T-helper 9 cell (primary cell): ENCODE data around the gene RUFY2.
"Not testable (repeated sequence)": the region's sequence is repeated elsewhere in the genome, so short reads cannot be mapped to it uniquely, and the experiment has no call there.

Experiments used
- DNase-seq: peaks from one replicate; pipeline ENCODE4 v3.0.0-alpha.2; 2020

The RUFY2 gene

DNA sequence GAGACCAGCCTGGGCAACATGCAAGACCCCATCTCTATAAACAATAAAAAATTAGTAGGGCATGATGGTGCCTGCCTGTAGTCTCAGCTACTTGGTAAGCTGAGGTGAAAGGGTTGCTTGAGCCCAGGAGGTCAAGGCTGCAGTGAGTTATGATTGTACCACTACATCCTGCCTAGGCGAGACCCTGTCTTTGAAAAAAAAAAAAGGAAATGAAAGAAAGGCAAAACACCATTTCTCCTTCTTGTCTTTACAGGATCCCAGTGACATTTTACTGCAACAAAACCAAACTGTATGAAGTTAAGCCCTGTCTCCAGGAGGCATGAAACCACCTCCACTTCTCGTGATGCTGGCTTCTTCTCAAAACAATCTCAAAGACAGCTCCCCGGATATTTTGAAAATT is 44.5 kb downstream of the RUFY2 start:
- DNase-seq = no peak

DNA sequence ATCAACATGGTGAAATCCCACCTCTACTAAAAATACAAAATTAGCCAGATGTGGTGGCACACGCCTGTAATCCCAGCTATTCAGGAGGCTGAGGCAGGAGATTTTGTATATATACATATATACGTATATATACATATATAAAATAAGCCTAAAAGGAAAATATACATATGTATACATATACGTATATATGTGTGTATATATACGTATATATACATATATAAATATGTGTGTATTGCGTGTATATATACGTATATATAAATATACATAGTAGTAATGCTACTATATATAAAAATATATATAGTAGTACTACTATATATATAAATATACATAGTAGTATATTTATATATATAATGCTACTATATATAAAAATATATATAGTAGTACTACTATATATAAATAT is 47.9 kb downstream of the RUFY2 start:
- no peak for DNase-seq

DNA sequence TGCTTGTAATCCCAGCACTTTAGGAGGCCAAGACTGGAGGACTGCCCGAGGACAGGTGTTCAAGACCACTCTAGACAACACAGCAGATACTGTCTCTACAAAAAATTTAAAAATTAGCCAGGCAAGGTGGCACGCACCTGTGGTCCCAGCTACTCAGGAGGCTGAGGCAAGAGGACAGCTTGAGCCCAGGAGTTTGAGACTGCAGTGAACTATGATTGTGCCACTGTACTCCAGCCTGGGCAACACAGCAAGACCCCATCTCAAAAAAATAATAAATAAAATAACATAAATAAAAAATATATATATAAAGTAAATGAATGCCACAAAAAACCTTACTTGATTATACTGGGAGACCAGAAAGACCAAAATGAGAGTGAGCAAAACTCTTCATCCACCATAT is 53.5 kb downstream of the RUFY2 start:
- no peak for DNase-seq

DNA sequence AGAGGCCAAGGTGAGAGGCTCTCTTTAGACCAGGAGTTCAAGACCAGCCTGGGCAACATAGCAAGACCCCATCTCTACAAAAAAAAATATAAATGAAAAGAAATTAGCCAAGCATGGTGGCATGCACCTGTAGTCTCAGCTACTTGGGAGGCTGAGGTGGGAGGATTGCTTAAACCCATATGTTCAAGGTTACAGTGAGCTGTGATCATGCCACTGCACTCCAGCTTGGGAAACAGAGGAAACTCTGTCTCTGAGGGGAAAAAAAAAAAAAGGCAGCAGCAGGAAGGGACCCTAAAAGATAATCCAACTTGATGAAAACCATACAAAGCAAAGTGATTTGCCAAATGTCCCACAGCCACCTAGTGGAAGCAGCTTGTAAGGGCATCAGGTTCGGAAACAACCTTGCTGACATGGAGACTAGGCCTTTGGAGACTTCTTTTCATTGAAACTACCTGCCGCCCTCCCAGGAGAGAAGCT is 58.8 kb downstream of the RUFY2 start:
- peak; percentile 26 for DNase-seq

DNA sequence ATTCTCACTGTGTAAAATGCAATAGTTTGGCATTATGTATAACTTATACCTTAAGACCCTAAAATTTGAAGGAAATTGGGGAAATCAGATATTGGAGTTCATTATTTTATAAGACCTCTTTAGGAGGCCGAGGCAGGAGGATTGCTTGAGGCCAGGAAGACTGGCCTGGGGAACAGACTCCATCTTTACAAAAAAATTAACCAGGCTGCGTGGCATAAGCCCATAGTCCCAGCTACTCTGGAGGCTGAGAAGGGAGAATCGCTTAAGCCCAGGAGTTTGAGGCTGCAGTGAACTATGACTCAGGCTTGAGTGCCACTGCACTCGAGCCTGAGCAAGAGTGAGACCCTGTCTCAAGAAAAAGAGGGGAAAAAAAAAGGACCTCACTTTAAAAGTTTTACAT is 60.3 kb downstream of the RUFY2 start:
- no peak for DNase-seq

DNA sequence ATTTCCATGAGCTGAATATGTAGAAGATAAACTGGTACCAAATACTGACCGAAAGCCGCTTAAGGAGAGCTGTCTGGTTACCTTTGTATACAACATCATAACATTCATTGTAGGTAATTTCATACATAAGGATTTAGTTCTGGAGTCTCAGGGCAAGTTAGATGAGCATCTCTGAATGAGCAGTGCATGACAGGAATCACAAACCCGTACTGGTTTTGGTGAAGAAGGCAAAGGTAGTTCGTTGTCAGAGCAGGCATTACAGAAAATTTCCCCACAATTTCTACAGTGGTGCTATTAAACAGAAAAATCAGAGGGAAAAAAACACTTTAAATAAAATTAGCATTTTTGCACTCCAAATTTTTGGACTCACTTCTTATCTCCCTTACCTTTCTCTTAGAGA is 61.5 kb downstream of the RUFY2 start:
- no peak for DNase-seq

DNA sequence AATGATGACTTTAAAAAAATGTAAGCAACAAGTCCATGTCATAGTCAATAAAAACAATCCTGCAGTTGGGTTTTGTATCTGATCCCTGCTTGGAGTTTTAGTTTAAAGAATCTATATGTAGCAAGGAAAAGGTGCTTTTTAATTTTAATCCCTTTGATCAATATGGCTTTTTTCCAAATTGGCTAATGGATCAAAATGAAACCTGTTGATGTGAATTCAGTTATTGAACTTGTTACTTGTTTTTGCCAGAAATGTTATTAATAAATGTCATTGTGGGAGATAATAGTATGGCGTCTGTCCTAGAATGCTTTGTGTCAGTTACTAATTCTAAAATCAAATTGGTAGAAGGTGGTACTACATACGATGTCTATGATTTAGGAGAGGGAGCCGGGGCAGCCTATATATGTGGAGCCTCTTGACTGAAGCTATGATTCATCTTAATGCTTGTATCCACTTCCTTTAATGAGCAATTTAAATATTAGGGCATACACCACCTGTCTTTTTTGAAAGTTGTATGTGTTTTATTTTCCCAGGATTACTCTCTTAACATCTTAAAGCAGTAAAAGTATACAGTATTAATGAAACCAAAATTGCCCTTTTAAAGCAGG is 64.1 kb downstream of the RUFY2 start:
- no peak for DNase-seq

DNA sequence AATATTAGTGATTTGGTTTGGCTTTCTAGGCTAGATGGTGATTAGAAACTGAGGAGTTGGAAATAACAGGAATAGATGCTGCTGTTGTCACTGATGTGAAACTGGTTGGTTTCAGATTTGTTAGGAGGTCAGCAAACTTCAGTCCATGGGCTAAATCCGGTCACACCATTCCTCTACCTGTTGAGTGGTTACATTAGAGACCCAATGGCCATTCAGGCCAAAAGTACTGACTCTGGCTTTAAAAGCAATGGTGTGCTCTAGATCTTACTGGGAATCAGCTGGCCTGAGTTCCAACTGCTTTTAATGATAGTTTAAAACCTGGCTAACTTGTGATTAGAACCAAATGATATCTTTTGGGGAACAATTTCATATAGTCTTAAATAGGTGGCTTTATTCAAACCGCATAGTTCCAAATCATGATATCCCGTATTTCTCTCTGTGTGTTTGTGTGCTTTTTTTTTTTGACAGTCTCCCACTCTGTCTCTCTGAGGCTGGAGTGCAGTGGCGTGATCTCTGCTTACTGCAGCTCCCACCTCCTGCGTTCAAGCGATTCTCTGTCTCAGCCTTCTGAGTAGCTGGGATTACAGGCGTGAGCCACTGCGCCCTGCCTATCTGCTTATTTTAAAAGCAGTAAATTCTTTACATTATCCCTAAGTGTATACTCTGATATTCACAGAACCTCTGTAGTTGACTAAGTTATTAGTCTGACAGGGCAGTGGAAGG is 66.6 kb downstream of the RUFY2 start:
- DNase-seq = no peak

DNA sequence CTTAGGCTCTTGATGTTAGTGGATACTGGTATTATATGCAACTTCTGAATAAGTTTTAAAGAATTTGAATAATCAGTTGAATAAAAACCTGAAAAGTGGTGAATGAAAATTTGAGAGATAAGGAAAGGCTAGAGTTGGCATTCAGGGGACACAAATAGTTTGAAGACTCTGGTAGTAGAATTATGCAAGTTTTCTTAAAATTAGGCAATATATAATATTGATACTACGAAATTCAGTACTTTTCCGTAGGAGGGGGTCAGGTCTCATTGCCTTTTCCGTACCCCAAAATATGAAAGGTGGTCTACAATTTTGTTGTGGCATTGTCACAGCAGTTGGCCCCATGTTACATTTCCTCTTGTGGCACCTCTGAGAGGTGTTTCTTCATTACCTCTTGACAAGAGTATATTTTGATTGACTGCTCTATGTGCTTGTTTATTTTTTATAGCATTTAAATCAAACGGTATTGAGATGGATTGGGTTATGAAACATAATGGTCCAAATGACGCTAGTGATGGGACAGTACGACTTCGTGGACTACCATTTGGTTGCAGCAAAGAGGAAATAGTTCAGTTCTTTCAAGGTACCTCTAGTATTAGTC is 70.2 kb downstream of the RUFY2 start:
- no peak for DNase-seq

DNA sequence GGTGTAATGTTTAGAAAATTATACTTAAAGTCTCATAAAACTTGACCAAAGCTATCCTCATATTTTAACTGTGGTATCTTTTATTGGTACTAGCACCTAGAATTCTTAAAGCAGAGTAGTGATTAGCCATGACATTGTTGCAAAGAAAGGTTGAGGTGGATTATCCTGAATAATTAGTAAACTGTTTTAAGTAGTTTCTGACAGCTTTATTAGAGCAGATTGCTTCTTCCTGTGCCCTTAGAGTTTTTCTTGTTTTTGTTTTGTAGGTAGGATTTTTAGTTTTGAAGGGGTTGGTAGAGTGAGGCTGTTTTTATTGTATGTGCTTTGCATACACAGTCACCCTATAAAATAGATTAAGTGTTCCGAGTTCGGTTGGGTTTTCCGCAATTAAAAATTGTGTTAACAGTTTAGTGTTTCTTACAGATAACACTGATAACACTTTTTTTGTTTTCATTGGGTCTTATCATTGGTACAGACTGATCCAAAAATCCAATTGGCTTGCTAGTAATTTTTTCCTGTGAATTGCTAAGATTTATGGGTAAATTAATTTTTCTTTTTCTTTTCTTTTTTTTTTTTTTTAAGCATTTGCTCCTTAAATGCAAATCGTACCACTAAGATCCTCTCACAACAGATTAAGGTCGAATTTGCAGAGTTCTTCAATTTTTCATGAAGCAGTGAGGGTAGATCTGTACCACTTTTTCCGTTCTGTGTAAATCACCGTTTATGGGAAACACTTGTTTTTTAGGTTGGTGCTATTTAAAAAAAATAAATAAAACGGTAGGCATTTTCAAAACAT is 72.2 kb downstream of the RUFY2 start:
- no peak for DNase-seq

DNA sequence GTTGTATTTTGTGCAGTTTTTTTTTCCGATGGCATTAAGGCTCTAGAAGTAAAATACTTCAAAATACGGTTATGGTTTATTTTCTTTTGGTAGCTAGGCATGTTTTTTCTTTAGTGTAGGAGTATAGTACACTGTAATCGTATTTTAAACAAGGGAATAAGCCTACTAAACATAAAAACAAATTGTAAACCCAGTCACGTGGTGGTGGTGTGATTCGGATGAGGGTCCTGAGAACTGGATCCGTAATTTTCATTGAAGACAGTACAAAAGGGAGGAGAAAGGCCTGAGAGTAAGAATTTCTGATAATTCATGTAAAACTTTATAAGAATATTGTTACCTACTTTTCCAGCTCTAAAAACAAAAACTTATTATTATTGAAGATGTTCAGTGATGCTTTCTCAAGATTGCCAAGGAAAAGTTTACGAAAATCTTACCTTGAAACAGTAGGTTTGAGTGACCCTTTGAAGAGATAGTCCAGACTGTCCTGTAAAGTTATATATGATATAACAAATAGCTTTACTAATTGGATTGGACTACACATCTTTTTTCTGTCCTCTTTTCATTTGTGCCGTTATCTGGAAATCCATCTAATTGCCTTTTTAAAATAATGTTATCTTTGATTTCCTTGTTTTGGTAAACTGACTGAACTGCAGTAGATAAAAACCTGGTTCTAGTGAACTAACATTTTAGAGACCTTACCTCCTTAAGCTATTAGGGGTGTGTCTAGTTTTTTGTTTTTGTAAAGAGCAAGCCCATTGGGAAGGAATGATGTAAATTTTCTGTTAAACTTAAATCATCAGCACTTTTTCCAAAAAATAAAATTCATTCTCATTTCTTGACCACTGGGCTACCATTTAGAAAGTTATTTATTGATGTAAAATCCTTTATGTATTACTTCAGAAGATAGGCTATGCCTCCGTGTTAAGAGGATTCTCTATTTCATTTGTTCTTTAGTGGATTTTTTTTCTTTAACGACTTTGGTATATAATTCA is 73.3 kb downstream of the RUFY2 start:
- DNase-seq = no peak

DNA sequence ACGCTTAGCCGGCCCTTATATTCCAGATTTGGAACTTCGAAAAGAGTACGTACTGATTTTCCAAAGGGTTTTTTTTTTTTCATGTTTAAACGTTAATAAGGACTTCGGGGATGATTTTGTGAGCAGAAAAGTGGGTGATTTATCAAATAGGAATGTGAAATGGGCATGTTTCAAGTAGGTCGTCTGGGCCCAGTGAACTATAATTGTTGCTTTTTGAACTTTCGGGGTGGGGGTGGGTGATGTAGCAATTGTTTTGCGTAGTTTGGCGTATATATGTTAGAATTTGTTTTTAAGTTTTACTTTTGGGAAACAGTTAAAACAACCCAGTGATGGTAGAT is 74.0 kb downstream of the RUFY2 start:
- no peak for DNase-seq

DNA sequence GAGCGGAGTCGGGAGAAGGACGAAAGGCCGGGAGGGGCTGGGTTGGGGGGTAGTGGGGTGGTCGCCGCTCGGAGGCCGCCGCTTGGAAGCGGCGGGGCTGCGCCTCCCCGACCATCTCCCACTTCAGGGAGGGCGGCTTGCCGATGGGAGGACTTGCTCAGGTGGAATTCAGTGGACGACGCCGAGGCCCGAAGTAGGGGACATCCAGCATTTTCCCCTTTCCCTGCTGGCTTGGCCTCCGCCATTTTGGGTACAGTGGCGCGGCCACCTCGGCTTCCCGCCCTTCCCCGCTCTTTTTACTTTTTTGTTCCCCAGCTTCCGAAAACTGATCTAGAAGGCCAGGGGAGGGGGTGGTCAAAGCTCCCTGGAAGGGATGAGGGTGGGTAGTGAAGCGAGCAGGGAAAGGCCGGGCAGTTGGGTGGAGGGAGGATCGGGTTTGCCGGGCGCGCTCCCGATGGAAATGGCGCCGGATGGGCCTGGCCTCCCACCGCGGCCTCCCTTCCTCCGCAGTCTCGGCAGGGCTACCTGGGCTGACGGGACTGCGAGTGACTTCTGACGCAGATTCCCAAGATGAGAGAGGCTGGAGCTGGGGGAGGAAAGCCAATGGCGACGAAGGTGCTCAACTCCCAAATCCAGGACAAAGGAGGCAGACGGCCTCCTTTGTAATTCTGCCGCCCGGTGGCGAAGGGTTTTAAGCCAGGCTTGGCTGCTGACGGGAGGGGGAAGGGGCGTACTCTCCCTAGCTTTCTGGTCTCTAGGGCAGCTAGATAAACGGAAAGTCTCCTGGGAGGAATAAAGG is 74.6 kb downstream of the RUFY2 start, which contains the start of gene PBLD:
Gene PBLD, minus strand, starts transcription at position 670 of the 799 bp plus-strand sequence. CDS start 26,084 bp downstream, outside the sequence.
- peak; percentile 46 for DNase-seq

DNA sequence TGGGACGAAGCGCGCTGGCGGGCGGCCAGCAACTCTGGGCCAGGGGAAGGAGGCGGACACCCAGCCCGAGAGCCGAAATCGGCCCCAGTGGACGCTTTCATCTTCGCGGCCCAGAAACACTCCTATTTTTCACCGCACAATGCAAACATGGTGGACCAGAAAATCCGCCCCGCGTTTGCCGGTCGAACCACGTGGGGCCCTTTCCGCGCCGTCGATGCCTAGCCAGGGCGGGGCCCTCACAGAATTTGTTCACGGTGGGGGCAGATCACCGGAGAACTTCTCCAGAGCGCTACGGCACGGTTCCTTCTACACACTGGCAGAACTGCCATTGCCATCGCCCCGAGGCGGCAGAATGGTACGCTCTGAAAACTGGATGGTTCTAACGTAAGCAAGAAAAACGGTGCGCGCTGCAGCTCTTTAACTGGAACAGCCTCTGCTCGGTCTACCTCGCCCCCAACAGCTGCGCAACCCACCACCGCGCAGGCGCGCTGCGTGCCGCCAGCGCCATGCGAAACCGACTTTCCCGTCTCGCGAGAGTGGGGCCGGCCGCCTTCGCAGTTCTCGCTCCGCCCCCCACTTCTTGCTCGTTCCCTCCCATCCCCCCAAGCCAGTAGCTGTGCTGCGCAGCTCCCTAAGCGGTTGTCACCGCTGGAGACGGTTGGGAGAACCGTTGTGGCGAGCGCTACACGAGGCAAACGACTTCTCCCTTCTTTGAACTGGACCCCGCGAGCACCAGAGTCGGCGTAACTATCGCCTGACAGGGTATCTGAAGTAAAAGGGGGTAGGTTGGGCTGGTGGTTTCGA is 75.4 kb downstream of the RUFY2 start, which contains the start of gene HNRNPH3:
Gene HNRNPH3, plus strand, starts transcription at position 610 of the 804 bp plus-strand sequence. CDS start 5,158 bp downstream, outside the sequence.
- DNase-seq = peak; percentile 98

DNA sequence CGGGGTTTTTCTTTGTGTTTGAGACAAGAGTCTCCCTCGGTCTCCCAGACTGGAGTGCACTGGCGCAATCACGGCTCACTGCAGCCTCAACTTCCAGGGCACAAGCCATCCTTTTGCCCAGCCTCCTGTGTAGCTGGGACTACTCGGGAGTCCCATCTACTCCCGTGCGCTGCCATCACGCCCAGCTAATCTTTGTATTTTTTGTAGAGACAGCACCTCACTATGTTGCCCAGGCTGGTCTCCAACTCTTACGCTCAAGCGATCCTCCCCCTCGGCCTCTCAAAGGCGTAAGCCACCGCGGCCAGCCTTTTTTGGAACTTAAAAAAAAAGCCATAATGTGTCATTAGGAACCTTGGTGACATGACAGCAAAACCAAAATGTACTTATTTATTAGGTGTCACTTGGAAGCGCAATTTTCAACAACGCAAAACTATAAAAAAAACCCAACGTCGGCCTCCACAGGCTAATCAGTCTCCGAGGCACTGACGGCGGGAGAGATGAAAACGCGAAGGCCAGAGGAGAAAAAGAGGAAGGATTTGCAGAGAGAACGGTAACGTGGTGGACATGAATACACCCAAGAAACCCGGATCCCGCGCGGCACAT is 76.1 kb downstream of the RUFY2 start:
- peak; percentile 1 for DNase-seq

DNA sequence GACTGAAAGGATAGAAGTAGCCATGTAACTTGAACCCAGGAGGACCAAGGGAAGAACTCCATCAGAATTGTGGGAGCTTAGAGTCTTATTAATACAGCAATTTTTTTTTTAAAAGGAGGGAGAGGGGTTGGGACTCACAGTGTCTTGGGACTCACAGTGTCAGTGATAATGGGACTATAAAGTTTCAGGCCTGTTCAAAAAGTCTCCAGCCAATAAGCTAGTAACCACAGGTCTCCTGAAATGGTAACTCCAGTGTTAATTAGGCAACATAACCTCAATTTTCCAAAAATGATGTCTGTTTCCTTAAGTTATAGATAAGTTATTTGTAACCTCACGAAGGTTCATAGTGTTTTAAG is 77.6 kb downstream of the RUFY2 start:
- DNase-seq = no peak

DNA sequence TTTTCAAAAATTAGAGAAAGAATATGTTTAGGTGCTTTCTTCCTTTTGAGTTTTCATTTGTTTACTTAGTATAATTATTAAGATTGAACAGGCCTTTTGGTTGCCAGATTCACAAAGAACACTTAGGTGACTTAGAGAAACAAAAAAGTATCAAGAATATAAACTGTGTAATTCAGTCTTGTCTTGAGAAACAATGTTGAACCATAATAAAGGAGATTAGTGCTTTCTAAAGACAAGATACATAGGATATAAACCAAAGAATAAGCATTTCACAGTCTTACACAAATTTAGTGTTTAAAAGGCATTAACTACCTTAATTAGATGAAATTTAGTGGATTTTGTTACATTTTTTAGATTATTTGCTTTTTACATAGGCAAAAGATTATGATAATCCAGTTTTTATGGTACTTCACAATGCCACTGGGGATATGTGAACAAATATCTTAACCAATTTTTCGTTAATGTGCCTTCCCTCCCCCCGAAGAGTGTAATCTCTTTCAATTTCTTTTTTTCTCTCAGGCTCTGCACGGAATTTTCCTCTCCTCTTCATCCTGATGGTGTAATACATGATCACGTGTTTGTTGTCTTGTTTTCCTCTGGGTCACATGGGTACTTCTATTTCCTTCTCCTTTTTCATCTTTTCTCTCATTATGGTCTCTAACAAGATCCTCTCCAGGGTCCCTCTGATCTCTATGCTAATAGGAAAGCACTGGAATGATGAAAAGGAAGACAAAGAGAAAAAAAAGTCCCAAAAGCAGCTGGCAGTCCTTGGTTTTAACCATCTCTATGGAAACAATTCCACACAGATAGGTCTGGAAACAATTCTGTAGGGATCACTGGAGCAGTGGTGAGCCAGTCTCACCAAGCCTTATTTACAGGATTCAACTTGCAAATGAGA is 78.9 kb downstream of the RUFY2 start:
- no peak for DNase-seq

DNA sequence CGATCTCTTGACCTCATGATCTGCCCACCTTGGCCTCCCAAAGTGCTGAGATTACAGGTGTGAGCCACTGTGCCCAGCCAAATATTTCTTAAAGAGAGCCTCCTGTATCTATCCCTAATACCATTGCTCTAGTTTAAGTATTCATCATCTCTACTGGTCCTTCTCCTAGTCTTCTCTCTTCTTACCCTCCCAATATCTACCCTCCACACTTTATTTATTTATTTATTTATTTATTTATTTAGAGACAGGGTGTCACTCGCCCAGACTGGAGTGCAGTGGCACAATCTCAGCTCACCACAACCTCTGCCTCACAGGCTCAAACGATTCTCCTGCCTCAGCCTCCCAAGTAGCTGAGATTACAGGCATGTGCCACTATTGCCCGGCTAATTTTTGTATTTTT is 82.7 kb downstream of the RUFY2 start:
- DNase-seq = not testable (repeated sequence)
